Measurements from ENCODE around the gene POU3F1.

The POU3F1 gene

DNA sequence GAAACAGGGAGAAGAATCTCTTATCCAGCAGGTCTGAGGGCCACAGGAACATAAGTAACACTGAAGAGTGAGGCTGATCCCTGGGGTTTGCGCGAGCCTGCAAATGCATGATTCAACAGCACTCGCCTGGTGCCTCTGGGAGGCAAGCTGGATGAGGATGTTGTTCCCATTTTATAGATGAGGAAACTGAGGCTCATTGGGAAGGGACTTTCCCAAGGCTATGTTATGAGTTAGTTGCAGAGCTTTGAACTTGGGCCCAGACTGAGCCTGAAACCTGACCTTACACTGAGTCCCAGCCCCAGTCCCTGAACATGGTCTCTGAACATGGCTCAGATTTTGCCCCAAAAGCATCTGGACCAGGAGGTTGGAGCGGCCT is 27.7 kb upstream of the POU3F1 start:
- no peak for DNase-seq (ENCODE audit: extremely low read depth in 1 of 2, low read depth in 1 of 2)

DNA sequence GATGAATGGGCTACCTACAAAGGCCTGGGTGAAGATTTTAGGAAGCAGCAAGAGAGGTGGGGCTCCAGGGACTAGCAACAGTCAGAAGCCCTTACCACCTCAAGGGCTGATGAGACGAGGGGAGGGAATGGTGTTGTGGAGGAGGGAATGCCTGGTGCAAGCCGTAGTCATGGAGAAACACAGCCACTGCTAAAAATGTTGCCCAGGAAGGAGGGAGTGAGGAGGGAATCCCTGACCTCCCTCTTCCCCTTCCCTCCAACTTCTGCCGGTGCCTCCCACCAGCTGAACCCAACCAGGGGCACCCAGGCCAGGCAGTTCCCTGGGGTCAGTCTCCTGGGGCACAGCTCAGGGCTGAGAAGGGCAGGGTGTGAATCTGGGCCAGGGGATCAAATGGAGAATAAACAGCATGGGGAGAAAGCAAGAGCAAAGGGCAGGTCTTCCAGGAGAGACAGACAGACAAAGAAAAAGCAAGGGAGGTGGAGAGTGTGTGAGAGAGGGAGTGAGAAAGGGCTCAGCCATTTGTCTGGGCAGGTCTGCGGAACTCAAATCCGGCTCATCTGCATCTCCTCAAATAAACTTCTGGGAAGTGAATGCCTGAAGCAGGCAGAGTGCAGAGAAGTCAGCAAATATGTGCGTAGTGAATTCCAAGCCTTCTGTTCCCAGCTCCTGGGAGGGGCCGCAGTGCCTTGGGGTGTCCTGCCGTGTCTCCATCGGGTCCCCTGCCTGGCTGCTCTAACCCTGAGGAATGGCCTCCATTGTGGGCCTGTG is 27.1 kb upstream of the POU3F1 start:
- no peak for DNase-seq (ENCODE audit: extremely low read depth in 1 of 2, low read depth in 1 of 2)

DNA sequence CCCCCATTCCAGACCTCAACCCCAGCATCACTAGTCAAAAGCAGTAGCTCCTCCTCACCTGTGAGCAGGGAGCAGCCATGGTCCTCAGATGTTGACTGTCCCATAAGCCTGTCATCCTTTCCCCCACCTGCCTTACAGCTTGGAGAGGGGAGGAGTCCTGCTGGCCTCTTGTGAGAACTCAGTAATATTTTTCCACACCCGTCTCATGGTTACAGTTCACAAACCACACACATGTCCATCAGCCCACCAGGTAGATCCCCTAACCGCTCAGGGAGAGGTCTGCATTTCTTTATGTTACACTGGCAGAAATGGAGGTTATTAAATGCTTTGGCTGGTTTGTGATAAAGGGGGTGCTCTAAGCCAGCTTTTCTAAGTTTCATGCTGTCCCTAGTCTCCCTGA is 26.3 kb upstream of the POU3F1 start:
- DNase-seq (ENCODE audit: extremely low read depth in 1 of 2, low read depth in 1 of 2), result no peak

DNA sequence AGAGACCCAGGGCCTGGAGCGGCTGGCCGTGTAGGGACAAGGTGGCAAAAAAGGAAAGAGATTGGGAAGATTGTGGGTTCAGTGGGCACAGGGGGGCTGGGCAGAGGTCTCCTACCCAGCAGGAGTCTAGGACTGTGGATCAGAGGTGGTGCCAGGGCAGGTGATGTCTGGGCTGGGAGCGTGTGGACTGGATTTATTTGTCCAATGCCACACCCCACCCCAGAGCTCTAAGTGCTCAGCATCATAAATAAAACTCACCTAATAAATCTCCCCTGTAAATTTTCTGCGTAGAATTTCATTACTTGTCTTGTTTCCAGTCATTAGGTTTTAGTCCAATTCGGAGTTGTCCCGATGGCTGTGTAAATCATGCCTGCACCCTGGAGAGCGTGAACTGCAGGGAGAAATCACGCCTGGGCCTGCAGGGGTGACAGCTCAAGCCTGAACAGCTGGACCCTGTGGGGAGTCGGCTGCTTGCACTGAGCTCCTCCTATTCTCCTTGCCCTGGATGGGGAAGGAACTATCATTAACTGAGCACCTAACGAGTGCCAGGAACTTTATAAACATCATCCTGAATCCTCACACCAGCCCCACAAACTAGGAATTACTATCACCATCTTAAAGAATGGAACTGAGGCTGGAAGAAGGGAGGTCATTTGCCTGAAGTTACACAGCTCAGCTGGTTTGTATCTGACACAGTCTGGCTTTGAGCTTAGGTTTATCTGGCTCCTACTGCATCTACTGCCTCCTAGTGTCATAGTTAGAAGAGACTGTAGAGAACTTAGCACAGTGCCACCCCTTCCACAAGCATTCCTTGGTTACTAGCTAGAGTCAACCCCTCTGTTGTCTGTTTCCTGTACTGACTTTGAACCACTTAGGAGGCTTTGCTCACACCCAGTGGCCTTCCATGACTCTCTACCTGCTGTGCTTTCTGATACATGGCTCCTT is 25.0 kb upstream of the POU3F1 start:
- DNase-seq (ENCODE audit: extremely low read depth in 1 of 2, low read depth in 1 of 2), result no peak

DNA sequence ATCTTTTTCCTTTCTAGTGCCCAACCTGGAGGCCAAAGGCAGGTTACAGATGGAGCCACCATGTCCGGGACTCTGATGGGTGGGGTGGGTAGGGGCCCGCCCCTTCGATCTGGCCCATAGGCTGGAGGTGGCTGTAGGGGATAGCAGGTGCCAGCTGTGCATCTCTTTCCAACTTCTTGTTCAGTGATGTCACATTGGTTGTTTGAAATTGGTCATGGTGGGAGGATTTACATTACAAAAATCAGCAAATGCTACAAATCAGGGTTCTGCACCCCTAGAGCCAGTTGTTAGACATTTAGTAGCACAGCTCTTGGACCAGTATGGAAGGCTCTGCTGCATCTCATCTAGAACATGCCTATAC is 22.4 kb upstream of the POU3F1 start:
- no peak for DNase-seq (ENCODE audit: extremely low read depth in 1 of 2, low read depth in 1 of 2)

DNA sequence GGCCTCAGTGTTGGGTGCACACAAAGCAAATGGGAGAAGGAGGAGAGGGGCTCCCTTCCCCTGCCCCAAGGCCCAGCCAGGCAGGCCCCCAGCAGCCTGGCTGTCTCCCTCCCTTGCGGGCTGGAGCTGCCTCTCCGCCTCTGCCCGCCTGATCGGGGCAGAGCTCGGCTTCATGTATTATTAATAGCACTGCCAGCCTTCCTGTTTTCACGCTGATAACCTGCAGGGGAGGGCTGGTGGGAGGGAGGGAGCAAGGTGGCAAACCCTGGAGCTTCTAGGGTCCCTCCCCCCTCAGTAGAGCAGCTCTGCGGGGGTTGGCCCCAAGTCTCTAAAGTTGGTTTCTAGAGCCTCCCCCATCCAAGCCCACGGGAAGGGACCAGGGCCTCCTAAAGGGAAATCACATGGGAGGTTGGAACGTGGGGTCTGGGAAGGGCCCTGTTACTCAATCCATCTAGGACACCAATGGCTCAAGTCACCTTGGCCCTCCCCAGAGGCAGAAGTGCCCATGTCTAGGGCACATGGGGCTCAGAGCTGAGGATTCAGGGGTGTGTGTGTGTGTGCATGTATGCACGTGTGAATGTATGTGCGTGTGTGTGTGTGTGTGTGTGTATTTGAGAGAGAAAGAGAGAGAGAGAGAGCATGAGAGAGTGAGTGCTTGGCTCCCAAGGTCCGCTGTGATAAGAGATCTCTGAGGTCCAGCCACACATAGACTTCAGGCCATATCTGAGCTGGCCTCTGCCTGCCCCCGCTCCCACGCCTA is 21.8 kb upstream of the POU3F1 start:
- no peak for DNase-seq (ENCODE audit: extremely low read depth in 1 of 2, low read depth in 1 of 2)

DNA sequence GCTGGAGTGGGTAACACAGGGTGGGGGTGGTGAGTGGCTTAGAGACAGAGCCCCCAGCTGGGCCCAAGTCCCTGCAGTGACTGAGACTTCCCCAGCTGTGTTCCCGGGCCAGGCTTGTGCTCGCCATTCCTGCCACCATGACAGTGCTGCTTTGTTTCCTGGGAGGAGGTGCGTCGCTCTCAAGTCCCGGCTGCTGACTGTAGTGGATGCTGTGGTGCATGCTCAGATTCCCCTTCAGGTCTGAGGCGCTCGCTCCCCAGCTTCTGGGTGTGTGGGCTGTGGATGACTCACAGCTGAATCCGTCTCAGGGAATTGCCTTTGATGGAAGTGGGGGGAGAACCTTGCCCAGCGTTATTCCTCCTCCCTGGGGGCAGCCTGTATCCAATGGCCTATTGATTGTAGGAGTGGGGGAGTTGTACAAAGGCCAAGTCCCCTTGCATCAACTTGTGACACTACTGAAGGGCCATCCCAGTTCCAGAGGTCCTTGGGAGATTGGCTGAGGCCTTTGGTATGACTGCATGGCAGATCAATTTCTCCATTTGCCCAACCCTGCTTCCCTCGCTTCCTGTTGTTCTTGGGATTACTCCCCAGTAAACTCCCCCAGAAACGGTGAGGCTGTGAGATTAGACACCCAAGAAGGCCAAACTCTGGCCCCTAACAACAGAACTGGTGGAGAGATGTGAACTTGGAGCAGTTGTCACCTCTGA is 17.8 kb upstream of the POU3F1 start:
- no peak for DNase-seq (ENCODE audit: extremely low read depth in 1 of 2, low read depth in 1 of 2)

GRCh38 chr1:38063616-38064015 is 17.0 kb upstream of the POU3F1 start:
- DNase-seq (ENCODE audit: extremely low read depth in 1 of 2, low read depth in 1 of 2), result no peak

DNA sequence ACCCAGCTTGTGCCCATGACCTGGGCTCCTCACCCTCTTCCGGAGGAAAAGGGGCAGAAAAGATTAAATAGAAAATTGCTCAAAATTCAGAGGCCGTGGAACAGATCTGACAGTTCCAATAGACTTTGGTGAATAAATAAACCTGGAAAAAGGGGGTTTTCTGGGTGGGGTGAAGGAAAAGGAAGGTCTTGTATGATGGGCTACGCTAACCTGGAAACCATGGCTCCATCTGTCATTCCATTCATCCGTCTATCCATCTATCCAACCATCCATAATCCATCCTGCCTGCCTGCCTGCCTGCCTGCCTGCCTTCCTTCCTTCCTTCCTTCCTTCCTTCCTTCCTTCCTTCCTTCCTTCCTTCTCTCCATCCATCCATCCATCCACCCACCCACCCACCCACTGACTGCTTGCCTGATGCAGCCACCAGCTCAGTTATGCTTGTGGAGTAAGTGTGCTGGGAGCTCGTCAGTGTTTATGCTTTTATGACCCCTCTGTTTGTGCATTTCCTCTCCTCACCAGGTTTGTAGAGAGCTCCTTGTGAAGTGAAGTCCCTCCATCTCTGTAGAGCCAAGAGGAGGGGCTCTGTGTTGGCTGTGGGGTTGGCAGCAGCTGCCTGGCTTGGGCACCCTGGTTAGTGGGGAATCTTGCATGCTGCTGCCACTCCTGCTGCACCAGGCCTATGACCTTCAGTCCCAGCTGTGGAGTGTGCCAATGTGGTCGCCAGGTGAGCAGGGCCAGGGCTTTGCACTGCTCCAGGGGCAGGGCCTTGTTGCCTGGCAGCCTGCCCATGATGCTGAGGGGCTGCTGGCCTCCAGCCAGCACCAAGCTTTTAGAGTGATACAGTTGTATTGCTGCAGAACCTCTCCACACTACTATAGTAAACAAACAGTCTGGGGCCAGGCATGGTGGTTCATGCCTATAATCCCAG is 16.0 kb upstream of the POU3F1 start:
- DNase-seq (ENCODE audit: extremely low read depth in 1 of 2, low read depth in 1 of 2), result no peak

- no peak for DNase-seq (ENCODE audit: extremely low read depth in 1 of 2, low read depth in 1 of 2)
Measured at GRCh38 chr1:38061883-38062328, 15.3 kb upstream of the POU3F1 start.

GRCh38 chr1:38061290-38061689 is 14.7 kb upstream of the POU3F1 start:
- DNase-seq (ENCODE audit: extremely low read depth in 1 of 2, low read depth in 1 of 2), result no peak

DNA sequence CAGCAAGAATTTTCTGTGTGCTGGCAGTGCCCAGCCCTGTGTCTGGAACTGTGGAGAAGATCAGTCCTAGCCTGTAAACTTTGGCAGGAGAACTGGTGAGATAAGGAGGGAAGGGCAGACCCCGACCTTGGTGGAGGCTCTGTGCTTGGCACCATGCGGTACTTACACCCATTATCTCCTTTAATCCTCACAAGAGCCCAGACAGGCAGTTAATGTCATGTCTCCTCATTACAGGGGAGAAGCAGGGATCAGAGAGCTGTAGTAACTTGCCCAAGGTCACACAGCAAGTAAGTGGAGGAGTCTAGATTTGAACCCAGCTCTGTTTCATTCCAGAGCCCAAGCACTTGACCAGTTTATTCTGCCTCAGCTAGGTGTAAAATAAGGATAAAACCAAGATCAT is 13.9 kb upstream of the POU3F1 start:
- no peak for DNase-seq (ENCODE audit: extremely low read depth in 1 of 2, low read depth in 1 of 2)

DNA sequence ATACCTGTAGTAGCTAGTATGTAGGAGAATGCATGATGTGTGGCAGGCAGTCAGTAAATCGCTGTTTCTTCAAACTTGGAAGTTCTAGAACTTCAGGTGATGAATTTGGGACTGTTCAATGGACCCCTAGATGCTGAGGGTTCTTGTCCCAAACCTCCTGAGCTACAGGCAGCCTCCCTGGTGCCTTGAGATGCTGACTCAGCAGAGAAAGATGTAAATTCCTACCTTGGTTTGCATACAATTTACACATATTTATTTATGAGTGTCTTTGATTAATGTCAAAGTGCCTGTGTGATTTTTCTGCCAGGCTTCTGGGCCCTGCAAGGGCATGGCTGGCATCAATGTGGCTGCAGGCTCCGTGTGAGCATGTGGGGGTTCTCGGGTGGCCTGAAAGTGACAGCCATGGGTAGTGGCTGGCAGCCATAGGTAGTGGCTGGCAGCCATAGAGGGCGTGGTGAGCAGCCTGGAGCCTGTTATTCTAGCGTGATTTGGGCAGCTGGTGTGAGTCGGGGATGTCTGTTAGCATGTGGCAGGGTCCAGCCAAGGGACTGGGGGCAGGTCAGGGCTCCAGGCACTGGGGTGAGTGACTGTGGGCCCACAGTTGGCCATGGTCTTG is 13.2 kb upstream of the POU3F1 start:
- no peak for DNase-seq (ENCODE audit: extremely low read depth in 1 of 2, low read depth in 1 of 2)

GRCh38 chr1:38055965-38056364 is 9.4 kb upstream of the POU3F1 start:
- no peak for DNase-seq (ENCODE audit: extremely low read depth in 1 of 2, low read depth in 1 of 2)

DNA sequence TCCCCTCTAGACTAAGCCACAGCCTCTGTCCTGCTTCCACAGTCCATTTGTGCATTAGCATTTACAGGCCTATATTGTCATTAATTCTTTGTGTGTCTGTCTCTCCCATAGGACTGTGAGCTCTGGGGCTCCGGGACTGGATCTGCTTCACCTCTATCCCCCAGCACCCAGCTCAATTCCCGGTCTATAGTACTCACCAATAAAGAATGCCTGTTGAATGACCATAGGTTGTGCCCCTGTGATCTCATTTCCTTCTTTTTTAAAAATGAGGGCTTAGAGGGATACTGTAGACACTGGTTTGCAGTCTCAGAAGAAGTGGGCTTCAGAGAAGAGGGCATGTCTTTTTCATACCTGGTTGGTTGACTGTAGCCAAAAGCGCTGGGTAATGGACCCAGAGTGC is 8.8 kb upstream of the POU3F1 start:
- DNase-seq (ENCODE audit: extremely low read depth in 1 of 2, low read depth in 1 of 2), result no peak

- DNase-seq (ENCODE audit: extremely low read depth in 1 of 2, low read depth in 1 of 2), result no peak
Measured at GRCh38 chr1:38053416-38054091, 7.0 kb upstream of the POU3F1 start.

DNA sequence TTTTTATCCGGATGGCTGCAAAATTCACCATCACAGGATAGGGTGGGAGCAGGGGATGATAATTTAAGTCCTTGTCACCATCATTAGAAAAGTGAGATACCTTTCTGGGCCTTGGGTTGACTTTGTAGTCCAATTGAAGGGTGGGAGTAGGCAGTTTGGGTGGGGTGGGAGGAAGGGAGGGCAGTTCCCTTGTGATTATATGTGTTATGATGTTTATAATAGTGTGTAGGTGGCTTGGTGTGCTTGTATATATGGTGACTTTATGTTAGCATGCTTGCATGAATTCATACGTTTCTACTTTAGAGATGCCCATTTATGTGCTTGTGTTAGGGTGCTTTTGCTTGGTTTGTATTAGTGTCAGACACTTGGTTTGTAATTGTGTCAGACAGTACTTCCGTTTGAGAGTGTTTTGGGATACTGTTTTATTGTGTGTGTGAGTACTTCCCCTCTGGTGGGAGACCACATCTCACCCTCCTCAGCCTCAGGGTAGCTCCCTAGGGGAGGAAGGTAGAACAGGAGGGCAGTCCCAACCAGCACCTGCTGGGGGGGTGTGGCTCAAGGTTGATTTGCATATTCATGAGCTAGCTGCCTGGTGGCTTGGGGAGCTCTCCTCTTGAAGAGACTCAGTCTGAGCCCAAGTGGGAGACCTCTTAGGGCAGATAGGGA is 6.3 kb upstream of the POU3F1 start:
- DNase-seq (ENCODE audit: extremely low read depth in 1 of 2, low read depth in 1 of 2), result no peak

DNA sequence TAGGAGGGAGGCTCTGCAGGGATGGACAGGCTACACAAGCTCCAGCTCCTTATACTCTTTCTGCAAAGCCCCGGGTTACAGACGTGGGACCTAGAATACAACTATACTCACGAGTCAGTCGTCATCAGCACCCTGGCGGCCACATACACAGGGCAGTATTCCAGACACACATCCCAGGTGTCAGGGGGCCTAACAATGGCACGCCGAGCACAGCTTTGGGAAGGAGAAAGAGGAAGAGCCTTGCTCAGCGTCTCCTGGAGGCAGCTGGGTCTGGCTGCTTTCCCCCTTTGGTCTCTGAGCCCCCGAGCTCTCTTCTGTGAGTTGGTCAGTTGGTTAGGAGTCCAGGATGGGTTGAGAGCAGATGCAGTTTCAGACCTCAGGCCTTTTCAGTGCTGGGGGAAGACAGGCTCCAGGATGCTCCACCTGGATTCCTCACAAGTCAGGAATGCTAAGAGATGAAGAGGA is 4.5 kb upstream of the POU3F1 start:
- DNase-seq (ENCODE audit: extremely low read depth in 1 of 2, low read depth in 1 of 2), result no peak
